Measurements from ENCODE around the gene CD226.
"Not testable (repeated sequence)": the region's sequence is repeated elsewhere in the genome, so short reads cannot be mapped to it uniquely, and the experiment has no call there.

CD226 gene

DNA sequence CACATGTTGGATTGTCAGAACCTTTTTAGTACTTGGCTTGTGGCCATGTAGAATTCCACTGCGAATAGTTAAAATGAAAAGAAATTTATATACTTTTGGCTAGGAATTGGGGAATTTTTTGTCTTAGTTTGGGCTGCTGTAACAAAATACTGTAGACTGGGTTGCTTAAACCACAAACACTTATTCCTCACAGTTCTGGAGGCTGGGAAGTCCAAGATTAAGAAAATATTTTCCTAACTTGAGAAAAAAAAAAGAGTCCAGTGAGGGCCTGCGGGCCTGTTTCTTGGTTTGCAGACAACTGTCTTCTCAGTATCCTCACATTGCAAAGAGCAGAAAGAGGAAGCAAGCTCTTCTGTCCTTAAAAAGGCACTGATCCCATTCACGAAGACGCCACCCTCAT is 81.9 kb downstream of the CD226 start:
- no peak for DNase-seq

DNA sequence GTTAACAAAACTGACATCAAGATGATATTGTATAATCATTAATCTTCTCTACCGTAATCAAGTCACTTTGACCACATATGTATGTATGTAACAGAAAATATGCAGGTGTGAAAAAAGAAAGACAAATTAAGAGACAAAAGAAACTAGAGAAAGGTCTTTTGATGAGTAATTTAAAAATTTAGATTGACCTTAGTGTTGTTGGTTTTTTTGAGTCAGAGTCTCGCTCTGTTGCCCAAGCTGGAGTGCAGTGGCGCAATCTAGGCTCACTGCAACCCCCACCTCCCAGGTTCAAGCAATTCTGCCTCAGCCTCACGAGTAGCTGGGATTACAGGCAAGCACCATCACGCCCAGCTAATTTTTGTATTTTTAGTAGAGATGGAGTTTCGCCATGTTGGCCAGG is 82.9 kb downstream of the CD226 start:
- not testable (repeated sequence) for DNase-seq

DNA sequence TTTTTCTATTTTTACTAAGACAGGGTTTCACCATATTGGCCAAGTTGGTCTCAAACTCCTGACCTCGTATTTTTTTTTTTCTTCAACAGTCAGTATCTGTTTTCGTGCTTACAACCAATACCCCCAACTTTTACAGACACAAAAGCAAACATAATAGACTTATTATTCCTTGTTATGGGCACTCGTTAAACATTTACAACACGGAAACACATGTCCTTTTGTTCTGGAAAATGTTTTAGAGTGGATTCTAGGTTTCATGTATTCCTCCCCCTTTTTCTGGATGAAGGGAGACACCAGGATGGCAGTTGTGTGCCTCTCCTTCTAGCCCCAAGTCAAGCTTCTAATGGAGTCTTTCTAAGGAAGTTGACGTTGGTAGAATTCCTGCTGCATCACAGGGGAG is 88.8 kb downstream of the CD226 start:
- no peak for DNase-seq

DNA sequence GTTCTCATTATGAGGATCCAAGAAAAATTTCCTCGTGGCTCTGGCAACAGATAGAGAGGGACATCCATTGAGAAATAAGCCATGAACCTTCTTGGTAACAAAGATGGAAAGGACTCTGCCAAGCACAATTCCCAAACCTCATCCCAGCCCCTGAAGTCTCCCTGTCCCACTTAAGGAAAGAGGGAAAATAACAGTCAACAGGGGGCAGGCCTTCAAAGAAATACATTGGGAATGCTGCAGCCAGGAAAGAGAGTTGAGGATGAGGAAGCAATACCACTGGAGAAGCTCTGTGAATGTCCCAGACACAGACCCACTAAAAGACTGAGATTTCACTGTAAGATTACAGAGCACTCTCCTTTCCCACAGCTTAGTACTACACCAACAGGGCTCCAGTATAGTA is 93.2 kb downstream of the CD226 start:
- DNase-seq = no peak

DNA sequence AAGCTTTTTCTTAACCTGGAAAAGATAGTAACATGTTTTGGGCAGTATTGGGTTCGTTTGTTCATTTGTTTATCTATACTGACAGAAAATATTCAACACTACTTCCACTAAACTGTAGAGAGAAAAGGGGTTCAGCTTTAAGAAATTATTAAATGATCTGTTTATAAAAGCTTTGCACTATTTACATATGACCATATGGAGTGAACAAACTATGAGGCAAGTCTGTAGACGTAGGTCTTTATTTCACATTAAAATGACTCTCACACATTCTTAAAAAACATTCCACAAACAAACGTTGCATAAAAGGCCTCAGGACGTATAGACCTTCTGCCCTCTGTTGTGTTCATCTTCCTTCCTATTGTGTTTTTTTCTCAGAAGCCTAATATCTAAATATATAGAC is 94.6 kb downstream of the CD226 start:
- no peak for DNase-seq

DNA sequence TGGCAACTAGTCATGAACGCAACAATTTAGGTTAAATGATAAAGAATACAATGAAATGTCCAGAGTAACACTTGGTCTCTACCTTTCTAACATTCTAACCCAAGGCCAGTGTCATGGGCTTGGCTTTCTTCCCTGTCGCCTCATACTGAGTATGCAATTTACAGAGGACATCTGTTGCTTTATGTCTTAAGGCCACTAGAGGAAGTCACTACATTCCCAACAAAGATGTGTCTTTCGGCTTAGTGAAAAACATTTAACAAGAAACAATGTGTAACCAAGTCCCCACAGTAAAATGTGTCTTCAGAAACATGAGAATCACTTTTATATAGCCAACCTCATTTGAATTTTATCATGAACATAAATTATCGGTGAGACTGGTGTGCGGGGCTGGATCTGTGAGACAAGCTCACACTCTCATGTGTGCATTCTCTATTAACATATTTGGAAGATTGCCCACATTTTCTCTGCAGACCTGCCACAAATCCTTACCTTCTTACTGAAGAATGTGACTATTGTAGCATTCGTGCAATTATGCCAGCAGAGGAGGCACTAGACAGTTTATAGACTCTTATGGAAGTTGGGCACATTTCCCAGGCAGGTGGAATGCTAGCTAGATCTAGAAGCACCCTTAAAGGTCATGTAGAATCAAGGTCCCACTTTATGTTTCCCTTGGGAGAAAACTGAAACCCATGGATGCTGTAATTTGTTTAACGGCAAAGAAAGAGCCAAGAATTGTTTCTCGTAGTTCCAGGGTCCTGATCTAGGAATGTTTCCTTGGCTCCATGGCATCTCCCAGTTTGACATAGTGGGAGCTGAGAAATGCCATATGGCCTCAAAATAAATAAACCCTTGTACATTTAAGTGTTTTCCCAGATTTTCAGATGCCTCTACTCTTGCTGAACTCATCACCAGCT is 101.8 kb downstream of the CD226 start:
- DNase-seq = no peak

DNA sequence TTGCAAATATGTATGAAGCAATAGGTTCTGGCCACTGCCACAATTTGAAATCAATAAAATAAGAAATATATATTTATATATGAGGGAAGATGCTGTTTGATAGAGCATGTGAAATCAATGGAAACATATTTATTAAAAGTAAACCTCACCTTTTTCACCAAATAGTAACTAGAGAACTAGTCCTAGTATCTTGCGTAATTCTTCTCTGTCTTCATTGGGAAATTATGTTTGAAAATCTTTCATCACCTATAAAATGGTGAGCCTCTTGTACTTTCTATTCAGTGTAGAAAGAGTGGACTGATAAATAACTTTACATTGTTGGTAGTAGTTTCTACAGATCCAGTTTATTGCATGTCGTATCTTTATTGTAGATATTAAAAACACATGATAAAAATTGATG is 103.0 kb downstream of the CD226 start:
- no peak for DNase-seq

DNA sequence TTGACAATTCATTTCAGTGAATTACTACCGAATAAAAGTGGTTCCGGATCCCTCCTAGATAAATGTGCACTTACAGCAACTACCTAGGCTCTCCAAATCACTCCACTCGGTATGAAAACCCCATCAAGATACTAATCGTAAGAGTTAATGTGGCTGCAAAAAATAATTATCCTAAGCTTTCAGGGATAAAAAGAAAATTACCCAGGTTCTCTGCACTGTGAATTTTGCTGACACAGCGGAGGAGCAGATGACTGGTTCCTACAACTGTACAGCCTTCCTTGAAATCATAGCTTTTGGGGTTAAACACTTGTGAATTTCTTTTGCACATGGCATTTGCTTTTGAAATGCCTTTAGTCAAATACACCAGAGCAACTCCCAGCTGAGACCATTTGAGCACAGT is 104.7 kb downstream of the CD226 start:
- no peak for DNase-seq

DNA sequence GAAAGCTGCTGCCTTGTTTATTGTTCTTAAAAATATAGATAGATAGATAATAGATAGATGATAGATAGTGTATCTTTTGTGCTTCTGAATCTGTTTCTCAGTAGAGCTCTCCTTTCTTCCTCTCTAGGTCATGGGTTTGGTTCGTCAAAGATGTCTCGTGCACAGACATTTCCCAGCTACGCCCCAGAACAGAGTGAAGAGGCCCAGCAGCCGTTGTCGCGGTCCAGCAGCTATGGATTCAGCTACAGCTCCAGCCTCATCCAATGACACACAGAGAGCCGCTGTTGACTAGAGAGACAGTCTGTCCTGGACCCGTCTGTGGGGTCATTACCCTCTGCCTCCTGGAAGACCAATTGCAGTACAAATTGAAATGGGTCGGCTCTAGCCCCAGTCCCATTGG is 106.6 kb downstream of the CD226 start:
- DNase-seq = no peak

DNA sequence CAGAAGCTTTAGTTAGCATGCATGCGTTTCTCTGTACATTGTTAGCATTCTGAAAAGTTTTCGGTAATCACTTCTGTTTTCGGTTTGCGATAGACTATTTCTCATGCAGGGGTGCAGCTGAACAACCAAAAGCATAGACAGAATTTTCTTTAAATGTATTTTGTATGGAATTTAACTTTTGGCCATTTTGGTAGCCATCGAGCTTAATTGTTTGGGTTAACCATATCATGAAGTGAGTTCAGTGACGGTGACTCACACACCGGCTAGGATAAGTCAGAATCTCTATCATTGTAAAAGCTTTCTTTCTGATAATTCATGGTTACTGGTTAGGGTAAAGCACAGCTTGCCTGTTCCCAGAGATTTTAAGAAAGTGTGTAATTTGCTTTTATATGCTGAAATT is 107.2 kb downstream of the CD226 start:
- DNase-seq = no peak

DNA sequence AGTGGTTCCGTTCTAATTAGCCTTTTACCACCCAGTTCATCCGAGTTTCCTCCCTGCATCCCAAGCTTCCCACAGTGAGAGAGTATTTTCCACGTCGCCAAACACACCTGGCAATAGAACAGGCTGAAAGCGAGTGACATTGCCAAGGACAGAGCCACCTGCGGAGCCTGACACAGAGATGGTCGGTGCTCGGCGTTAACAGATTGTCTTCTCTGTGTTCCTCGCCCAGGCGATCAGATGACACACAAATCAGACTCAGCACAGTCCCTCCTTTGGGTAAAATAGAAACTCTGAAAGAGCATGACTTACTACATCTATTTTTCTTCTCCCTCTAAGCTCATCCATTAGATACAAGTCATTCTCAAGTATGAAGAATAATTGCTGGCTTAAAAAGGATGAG is 107.7 kb downstream of the CD226 start:
- DNase-seq = no peak

DNA sequence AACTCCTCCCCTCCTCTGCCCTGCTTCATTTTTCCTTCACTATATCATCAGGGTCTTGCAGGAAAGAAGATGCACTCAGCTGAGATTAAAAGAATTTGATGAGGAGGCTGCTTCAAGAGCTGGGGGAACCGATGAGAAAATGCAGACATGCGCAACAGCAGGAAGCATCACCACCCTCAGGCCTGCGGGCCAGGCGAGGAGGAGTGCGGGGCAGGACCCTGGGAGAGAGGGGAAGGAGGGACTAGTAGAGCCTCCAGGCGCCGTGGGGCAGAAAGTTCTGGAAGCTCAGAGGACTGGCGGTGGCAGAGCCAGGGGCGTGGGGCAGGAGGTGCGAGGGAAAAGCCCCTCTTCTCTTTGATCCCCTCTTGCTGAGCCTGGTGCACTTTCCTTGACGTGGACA is 108.2 kb downstream of the CD226 start:
- DNase-seq = no peak

DNA sequence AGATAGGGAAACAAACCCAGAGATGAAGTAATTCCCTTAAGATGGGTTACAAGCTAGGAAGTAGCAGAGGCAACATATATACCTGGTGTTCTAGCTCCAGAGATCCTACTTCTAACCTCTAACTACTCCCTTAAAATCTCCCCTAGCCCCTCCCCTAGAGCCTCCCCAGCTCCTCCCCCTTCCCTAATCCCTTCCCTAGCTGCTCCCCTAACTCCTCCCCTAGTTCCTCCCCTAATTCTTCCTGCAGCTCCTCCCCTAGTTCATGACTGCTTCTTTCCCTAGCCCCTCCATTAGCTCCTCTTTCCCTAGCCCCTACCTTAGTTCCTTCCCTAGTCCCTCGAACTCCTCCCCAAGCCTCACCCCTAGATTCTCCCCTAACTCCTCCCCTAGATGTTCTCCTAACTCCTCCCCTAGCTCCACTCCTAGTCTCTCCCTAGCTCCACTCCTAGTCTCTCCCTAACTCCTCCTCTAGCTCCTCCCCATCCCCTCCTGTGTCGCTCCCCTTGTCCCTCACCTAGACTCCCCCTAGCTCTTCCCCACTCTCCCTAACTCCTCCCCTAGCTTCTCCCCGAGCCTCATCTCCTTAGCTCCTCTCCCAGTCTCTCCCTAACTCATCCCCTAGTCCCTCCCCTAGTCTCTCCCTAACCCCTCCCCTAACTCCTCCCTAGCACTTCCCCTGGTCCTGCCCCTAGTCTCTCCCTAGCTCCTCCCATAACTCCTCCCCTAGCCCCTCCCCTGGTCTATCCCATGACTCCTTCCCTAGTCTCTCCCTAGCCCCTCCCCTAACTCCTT is 108.9 kb downstream of the CD226 start:
- DNase-seq = no peak

DNA sequence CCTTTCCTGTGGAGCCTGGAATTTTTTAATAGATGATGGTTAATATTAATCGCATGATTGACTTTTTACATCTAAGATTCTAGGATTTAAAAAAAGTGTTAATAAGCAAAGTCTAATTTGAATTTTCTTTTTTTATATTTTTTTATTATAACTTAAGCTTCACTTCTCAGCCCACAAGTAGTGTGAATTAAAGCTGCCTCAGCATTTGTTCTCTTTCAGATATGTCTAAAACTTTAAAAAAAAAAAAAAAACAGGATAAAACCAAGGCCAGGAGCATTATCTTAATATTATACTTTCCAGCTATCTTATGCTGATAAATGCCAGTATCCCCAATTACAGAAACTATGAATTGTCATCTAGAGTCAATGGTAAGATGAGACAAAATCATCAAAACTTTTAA is 109.7 kb downstream of the CD226 start:
- no peak for DNase-seq

DNA sequence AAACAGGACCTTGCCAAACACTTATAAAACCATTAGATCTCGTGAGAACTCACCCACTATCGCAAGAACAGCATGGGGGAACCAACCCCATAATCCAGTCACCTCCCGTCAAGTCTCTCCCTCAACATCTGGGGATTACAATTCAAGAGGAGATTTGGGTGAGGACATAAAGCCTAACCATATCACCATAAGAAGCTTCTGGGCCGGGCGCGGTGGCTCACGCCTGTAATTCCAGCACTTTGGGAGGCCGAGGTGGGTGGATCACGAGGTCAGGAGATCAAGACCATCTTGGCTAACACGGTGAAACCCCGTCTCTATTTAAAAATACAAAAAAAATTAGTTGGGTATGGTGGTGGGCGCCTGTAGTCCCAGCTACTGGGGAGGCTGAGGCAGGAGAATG is 112.7 kb downstream of the CD226 start:
- DNase-seq = not testable (repeated sequence)

DNA sequence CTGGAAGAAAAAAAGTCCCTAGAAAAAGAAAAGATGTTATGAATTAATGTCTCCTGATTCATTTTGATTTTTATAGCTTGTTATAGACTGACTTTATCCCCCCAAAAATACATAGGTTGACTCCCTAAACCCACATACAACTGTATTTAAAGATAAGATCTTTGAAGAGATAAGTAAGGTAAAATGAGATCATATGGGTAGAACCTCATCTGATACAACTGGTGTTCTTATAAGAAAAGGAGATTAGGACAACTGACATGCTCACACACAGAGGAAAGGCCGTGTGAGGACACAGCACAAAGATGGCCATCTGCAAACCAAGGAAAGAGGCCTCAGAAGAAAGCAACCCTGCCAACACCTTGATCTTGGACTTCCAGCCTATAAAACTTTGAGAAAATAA is 117.5 kb downstream of the CD226 start:
- DNase-seq = no peak

DNA sequence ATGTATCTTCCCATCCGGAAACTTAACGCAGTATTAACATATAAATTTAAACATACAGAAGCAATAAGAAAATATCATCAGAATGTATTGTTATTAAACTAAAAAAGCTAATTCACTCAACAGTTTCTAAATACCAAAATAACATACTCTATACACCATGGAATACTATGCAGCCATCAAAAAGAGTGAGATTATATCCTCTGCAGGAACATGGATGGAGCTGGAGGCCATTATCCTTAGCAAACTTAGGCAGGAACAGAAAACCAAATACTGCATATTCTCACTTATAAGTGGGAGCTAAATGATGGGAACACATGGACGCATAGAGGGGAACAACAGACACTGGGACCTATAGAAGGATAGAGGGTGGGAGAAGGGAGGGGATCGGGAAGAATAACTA is 127.1 kb downstream of the CD226 start:
- DNase-seq = no peak

DNA sequence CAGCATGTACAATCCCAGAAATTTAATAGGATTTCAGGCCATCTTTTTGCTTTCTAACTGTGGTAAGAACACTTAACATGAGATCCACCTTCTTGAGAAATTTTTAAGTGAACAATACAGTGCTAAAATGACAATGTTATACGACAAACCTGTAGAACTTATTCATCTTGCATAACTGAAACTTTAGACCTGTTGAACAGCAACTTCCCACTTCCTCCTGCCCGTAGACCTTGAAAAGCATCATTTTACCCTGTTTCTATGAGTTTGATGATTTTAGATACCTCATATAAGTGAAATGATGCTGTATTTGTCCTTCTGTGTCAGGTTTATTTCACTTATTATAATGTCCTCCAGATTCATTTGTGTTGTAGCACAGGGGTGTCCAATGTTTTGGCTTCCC is 128.2 kb downstream of the CD226 start:
- no peak for DNase-seq

DNA sequence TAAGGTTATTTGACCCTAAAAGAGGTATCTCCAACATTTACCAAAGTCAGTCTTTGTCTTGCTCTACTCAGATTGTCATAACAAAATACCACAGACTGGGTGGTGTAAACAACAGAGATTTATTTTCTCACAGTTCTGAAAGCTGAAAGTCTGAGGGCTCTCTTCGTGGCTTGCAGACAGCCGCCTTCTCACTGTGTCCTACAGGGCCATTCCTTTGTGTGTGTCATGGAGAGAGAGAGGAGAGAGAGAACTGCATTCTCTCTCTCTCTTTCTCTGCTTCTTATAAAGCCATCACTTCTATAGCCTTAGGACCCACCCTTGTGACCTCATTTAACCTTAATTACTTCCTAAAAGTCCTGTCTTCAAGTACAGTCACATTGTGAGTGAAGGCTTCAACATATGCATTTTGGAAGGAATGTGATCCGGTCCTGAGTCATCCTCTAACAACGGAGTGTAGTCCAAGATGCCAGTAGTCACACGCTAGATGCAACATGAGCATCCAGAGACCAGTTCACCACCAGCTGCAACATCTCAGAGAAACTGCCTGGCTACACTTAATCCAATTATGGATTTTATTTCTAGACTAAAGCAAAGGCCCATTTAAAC is 130.2 kb downstream of the CD226 start:
- DNase-seq = no peak

DNA sequence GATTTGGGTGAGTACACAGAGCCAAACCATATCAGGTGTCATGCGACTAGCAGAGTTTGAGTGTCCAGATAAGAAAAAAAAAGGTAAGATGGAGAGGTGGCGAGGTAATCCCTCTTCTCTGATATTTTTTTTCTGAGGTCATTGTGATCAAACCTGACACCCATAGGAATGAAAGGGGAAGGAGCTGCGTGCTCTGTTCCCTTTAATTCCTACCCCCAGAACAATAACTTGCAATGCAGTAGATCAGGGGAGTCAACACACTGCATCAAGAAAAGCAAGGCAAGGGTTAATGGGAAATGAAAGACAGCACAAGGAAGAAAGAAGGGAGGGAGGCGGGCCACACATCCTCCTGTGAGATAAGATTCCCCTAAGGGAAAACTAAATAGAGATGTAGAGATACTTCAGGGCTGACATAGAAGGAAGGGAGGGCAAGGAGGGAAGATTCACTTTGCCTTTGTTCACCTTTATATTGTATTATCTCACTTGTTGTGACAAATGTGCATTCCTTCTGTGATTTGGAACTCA is 132.8 kb downstream of the CD226 start:
- DNase-seq = no peak

DNA sequence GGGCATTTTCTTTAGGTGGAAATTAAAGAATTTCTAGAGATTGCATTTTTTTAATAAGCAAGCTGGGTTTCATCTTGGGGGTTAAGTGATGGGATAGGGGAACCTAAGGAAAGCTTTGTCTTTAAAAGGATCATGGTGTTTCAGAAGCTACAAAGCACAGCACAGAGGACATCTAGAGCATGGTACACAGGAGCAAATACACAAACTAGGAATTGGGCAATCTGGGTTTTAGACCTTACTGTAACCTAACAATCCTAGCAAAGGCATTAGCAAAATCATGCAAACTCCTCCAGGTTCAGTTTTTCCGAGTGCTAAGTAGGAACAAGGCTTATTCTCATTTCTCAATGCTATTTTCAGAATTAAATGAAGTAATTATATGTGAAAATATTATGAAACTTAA is 134.1 kb downstream of the CD226 start:
- no peak for DNase-seq

DNA sequence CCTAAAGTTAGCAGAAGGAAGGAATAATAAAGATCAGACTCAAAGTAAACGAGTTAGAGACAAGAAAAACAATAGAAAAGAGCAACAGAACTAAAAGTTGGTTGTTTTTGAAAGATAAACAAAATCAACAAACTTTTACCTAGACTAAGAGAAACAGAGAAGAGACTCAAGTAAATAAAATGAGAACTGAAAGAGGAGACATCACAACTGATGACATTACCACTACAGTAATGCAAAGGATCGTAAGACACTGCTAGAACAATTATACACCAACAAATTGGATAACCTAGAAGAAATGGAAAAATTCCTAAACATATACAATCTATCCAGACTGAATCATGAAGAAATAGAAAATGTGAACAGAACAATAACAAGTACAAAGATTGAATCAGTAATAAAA is 139.3 kb downstream of the CD226 start:
- no peak for DNase-seq

DNA sequence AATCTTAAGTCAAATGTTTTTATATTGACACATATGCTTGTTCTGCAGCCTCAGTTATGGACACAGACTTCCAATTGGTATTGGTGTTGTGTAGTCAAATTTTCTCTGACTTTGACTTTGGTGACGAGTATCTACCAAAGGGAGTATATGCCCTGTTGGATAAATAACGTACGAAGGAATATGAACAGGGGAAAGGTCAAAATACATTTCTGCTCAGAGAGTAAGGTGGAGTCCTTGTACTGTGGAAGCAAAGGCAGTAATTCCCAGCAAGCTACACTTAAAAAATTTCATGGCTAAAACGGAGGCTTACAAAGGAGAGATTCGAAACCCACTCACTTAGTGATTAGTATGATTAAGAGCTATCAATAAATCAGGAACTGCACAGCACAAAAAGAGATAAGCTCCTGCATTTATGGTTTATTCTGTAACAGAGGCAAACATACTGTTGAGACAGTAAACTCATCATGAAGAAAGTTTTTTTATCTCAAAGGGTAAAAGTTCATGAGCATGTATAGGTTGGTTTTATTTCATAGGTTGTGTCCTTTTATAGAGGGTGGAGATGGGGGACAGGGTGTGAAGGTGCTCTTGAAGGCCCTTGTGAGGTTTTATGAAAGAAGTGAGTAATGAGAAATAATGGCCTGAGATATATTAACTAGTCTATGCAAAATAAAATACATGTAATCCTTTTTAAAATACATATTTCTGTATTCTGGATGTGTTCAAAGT is 142.7 kb downstream of the CD226 start:
- DNase-seq = no peak
